Thyroid gland (tissue), 4 donors: Measurements from ENCODE around the gene GDPD4. TPM values are rescaled to one million over a fixed set of nuclear protein-coding genes. Genes with fewer than 3 reads are reported as not detected.

ENCODE experiments used
- DNase-seq, 2 donors: peaks; one replicate each; pipeline ENCODE4 v3.0.0-alpha.2; 2019
- H3K27ac ChIP-seq, 3 donors: fragments of 200-600 bp; sonication (generic); 1 replicate in 2 of 3; 2 replicates in 1 of 3; pipeline ENCODE4 v1.5.1; 2016 to 2019; ENCODE audit warnings: mild to moderate bottlenecking in 1 of 3, moderate library complexity in 1 of 3
- H3K27me3 ChIP-seq: fragments of 200-600 bp; sonication (generic); one replicate; pipeline ENCODE4 v1.5.1; 2019
- H3K36me3 ChIP-seq, 2 donors: fragments of 200-600 bp; sonication (generic); one replicate each; pipeline ENCODE4 v1.5.1; 2016 to 2019
- H3K4me1 ChIP-seq, 2 donors: fragments of 200-600 bp; sonication (generic); one replicate each; pipeline ENCODE4 v1.5.1; 2017 to 2019
- H3K4me3 ChIP-seq, 3 donors: fragments of 200-600 bp; sonication (generic); replicated peaks in 1 of 3; 1 replicate in 2 of 3; 2 replicates in 1 of 3; pipeline ENCODE4 v1.5.1; 2016; ENCODE audit warnings: mild to moderate bottlenecking in 1 of 3
- H3K9me3 ChIP-seq: fragments of 200-600 bp; sonication (generic); one replicate; pipeline ENCODE4 v1.5.1; 2017
- POLR2A ChIP-seq, 2 donors: fragments of 450-650 bp; IDR thresholded peaks; one replicate each; pipeline ENCODE4 v1.6.1; 2017; ENCODE audit warnings: antibody characterized with exemption in 2 of 2, mild to moderate bottlenecking in 2 of 2, moderate library complexity in 1 of 2
- WGBS, 2 donors: methylation state at CpG; one replicate each; pipeline ENCODE4 v1.1.5; 2017; 5-methylcytosine and 5-hydroxymethylcytosine counted together
- intact Hi-C: fragments of 100-400 bp; cut with DNase I; formaldehyde crosslinking; loops from one replicate; pipeline ENCODE4 v1.15.1; 2023
- total RNA-seq, 4 donors: library from RNA; depleted of rRNA; stranded (reverse); fragments of >200 nt; gene quantifications; one replicate each; pipeline ENCODE4 v1.2.3, GENCODE V29; 2016
- TF ChIP-seq, protein P1 (sequence below), 6 experiments: fragments of 200-600 bp in 3 of 6; fragments of 450-650 bp in 3 of 6; sonication (generic) in 3 of 6; IDR thresholded peaks; one replicate each; pipeline ENCODE4 v1.5.1; 2016 to 2019; ENCODE audit warnings: antibody characterized with exemption in 6 of 6, mild to moderate bottlenecking in 2 of 6, inconsistent platforms in 1 of 6, moderate library complexity in 1 of 6

Gene GDPD4
- total RNA-seq, 4 donors from 2014 or later: 3.6 TPM; not detected in 3

GRCh38 chr11:77311701-77312100 is 10.2 kb upstream of the GDPD4 start:
- H3K9me3 ChIP-seq: no peaks in the 10 kb centered on the region
- no peaks in the 10 kb centered on the region for H3K36me3 ChIP-seq
- intact Hi-C loops: no loop called here
- no peaks in the 10 kb centered on the region for H3K27me3 ChIP-seq
- DNase-seq: no peak
- no peak for TF ChIP-seq POLR2A (IDR thresholded peaks at IDR 0.05)
- TF ChIP-seq, protein P1, sequence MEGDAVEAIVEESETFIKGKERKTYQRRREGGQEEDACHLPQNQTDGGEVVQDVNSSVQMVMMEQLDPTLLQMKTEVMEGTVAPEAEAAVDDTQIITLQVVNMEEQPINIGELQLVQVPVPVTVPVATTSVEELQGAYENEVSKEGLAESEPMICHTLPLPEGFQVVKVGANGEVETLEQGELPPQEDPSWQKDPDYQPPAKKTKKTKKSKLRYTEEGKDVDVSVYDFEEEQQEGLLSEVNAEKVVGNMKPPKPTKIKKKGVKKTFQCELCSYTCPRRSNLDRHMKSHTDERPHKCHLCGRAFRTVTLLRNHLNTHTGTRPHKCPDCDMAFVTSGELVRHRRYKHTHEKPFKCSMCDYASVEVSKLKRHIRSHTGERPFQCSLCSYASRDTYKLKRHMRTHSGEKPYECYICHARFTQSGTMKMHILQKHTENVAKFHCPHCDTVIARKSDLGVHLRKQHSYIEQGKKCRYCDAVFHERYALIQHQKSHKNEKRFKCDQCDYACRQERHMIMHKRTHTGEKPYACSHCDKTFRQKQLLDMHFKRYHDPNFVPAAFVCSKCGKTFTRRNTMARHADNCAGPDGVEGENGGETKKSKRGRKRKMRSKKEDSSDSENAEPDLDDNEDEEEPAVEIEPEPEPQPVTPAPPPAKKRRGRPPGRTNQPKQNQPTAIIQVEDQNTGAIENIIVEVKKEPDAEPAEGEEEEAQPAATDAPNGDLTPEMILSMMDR (IDR thresholded peaks at IDR 0.05): no peak
- no peak overlapping the region for H3K27ac ChIP-seq
- WGBS, 2 donors: 94 to 100% methylated on average over 3 of the region's 3 CpGs
- H3K4me1 ChIP-seq: no peaks in the 10 kb centered on the region
- no peak overlapping the region for H3K4me3 ChIP-seq

DNA sequence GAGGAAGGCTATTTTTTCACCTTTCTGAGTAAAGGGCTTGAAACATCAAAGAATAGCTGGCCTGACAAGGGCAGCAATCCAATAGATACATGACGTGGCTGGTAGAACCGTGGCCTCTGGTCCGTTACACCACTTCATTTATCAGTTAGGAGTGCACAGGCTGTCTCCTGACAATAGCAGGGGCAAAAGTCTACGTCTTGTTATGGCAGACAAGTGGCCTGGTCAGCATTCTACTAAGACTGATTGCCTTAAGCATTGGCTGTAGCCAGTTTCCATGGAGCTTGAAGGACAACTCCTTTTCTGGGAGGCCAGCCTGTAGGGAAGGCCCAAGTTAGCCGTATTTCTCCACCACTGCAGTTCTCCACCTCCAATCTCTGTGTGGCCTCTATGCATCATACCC is 9.2 kb upstream of the GDPD4 start:
- Histone ChIP-seq H3K4me3 (no peak overlapping the region), H3K27me3 (no peaks in the 10 kb centered on the region)
- TF ChIP-seq, protein P1 (IDR thresholded peaks at IDR 0.05): no peak

GRCh38 chr11:77309401-77310085 is 8.1 kb upstream of the GDPD4 start:
- no peaks in the 10 kb centered on the region for H3K9me3 ChIP-seq
- H3K4me3 ChIP-seq: no peak overlapping the region
- H3K27me3 ChIP-seq: no peaks in the 10 kb centered on the region
- 80 to 82% methylated on average over 5 of the region's 5 CpGs for WGBS, 2 donors
- no peak overlapping the region for H3K27ac ChIP-seq
- no peaks in the 10 kb centered on the region for H3K36me3 ChIP-seq
- DNase-seq: no peak
- TF ChIP-seq POLR2A (IDR thresholded peaks at IDR 0.05): no peak
- TF ChIP-seq, protein P1 (IDR thresholded peaks at IDR 0.05): no peak
- intact Hi-C loops: no loop called here
- no peaks in the 10 kb centered on the region for H3K4me1 ChIP-seq

More for the DNA sequence above, 9.2 kb upstream of the GDPD4 start:
- no peak overlapping the region for H3K27ac ChIP-seq
- H3K36me3 ChIP-seq: no peaks in the 10 kb centered on the region
- intact Hi-C loops: no loop called here
- no peaks in the 10 kb centered on the region for H3K9me3 ChIP-seq
- DNase-seq: no peak
- WGBS, 2 donors: 72 to 99% methylated on average over 5 of the region's 5 CpGs
- H3K4me1 ChIP-seq: no peaks in the 10 kb centered on the region

DNA sequence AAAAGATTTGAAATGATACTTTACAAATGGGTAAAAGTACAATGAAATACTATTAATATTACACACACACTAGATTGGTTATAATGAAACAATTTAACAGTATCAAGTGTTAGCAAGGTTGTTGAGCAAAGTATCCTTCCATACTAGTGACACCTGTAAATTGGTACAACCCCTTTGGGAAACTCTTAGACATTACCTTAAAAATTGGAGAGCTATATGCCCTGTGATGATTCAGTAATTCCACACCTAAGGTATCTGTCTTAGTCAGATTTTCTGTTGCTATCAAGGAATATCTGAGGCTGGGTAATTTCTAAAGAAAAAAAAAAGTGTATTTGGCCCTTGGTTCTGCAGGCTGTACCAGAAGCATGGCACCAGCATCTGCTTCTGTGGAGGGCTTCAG is 7.4 kb upstream of the GDPD4 start:
- no peaks in the 10 kb centered on the region for H3K27me3 ChIP-seq
- no peak overlapping the region for H3K4me3 ChIP-seq
- no peaks in the 10 kb centered on the region for H3K9me3 ChIP-seq
- H3K4me1 ChIP-seq: no peaks in the 10 kb centered on the region
- TF ChIP-seq, protein P1 (IDR thresholded peaks at IDR 0.05): no peak
- no peak for TF ChIP-seq POLR2A (IDR thresholded peaks at IDR 0.05)
- H3K36me3 ChIP-seq: no peaks in the 10 kb centered on the region
- intact Hi-C loops: no loop called here
- H3K27ac ChIP-seq: no peak overlapping the region
- DNase-seq: no peak

- no peak for TF ChIP-seq POLR2A (IDR thresholded peaks at IDR 0.05)
- TF ChIP-seq, protein P1 (IDR thresholded peaks at IDR 0.05): no peak
- intact Hi-C loops: no loop called here
- no peaks in the 10 kb centered on the region for H3K27me3 ChIP-seq
- H3K4me1 ChIP-seq: no peaks in the 10 kb centered on the region
- no peak overlapping the region for H3K4me3 ChIP-seq
- no peaks in the 10 kb centered on the region for H3K9me3 ChIP-seq
- no peak for DNase-seq
- 74 to 83% methylated on average over 2 of the region's 2 CpGs for WGBS, 2 donors
- H3K36me3 ChIP-seq: no peaks in the 10 kb centered on the region
- H3K27ac ChIP-seq: no peak overlapping the region
Observed at GRCh38 chr11:77303328-77303727, 1.8 kb upstream of the GDPD4 start.
